Chondrocyte (in vitro differentiated cells): ENCODE measurements around the gene AP3S2. TPM values are rescaled to one million over a fixed set of nuclear protein-coding genes. Genes with fewer than 3 reads are reported as not detected.
"Not testable (repeated sequence)": the region's sequence is repeated elsewhere in the genome, so short reads cannot be mapped to it uniquely, and the experiment has no call there.

Experiments used
- DNase-seq: peaks from one replicate; pipeline ENCODE4 v3.0.0; 2021; ENCODE audit warnings: mixed read lengths, low spot score
- H3K27ac Mint-ChIP-seq: one replicate; pipeline ENCODE4 v1.8.0; 2021; ENCODE audit warnings: mild to moderate bottlenecking, moderate library complexity, mixed read lengths; ENCODE audit not compliant: unreplicated experiment
- H3K27me3 Mint-ChIP-seq: 2 replicates; pipeline ENCODE4 v1.8.0; 2021; ENCODE audit warnings: low read depth, mixed read lengths
- H3K36me3 Mint-ChIP-seq: 2 replicates; pipeline ENCODE4 v1.8.0; 2021; ENCODE audit warnings: low read depth, mixed read lengths
- H3K4me1 Mint-ChIP-seq: 2 replicates; pipeline ENCODE4 v1.8.0; 2021; ENCODE audit warnings: low read depth, mild to moderate bottlenecking, mixed read lengths
- H3K4me3 Mint-ChIP-seq: one replicate; pipeline ENCODE4 v1.8.0; 2021; ENCODE audit warnings: mild to moderate bottlenecking, moderate library complexity, mixed read lengths; ENCODE audit not compliant: unreplicated experiment
- H3K9me3 Mint-ChIP-seq: 2 replicates; pipeline ENCODE4 v1.8.0; 2021; ENCODE audit warnings: low read depth, mixed read lengths
- total RNA-seq: library from RNA; stranded (reverse); gene quantifications from 3 replicates; pipeline ENCODE4 v1.2.1, GENCODE V29; 2021
- TF ChIP-seq, protein P1 (sequence below): fragments of 200-600 bp; sonication (generic); IDR thresholded peaks from 2 replicates; pipeline ENCODE4 v1.5.0; 2021; ENCODE audit warnings: antibody characterized with exemption, mild to moderate bottlenecking, moderate library complexity

The AP3S2 gene
- total RNA-seq, 1 donor from 2014 or later: 24.4 TPM

DNA sequence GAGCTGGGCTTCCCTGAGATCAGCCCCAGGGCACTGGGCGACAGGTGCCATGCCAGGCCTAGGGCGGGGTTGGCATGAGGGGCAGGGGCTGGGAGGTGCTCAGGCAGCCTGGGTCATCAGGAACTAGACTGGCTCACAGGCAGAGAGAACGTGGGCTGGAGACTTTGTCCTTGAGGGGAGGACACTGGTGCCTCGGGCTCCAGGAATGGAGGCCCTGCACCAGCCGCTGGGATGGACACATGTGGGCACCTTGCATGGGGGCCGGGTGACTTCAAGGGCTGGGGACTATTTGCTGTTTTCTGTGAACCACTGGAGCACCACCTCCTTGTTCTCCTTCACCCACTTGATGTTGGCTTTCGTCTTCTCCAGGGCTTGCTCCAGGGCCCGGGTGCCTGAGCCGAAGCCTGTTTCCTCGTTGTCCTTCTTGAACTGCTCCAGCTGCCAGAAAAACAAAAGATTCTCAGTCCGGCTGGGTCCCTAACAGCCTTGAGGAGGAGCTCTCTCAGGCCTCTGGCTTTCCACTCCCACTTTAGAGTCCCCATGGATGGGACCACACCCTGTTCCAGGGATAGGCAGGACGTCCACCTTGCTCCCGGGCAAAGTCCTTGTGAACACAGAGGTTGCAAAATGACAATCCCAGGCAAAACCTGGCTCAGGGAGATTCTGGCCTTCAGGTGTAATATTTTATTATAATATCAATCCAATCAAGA, 108.6 kb downstream of the AP3S2 start:
- Mint-ChIP-seq H3K27ac (peak overlapping the region; percentile 57), H3K4me3 (no peak overlapping the region), H3K36me3 (peaks cover 13% of the 10 kb centered on the region), H3K4me1 (peaks cover 21% of the 10 kb centered on the region), H3K27me3 (no peaks in the 10 kb centered on the region), H3K9me3 (peaks cover 9% of the 10 kb centered on the region)
- TF ChIP-seq, protein P1, sequence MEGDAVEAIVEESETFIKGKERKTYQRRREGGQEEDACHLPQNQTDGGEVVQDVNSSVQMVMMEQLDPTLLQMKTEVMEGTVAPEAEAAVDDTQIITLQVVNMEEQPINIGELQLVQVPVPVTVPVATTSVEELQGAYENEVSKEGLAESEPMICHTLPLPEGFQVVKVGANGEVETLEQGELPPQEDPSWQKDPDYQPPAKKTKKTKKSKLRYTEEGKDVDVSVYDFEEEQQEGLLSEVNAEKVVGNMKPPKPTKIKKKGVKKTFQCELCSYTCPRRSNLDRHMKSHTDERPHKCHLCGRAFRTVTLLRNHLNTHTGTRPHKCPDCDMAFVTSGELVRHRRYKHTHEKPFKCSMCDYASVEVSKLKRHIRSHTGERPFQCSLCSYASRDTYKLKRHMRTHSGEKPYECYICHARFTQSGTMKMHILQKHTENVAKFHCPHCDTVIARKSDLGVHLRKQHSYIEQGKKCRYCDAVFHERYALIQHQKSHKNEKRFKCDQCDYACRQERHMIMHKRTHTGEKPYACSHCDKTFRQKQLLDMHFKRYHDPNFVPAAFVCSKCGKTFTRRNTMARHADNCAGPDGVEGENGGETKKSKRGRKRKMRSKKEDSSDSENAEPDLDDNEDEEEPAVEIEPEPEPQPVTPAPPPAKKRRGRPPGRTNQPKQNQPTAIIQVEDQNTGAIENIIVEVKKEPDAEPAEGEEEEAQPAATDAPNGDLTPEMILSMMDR: no peak
- peak; percentile 59 for DNase-seq

DNA sequence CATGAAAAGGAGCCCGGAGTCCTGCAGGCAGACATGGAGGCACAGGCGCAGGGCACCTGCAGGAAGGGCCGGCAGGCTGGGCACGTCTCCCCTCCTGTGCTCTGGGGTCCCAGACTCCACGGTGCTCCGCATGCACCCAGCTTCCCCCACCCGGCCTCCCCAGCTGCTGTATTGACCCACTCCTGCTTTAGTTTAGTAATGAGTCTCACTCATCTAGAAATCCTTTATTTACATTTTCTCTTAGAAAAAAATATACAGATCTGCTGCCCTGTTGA, 109.2 kb downstream of the AP3S2 start:
- peaks cover 11% of the 10 kb centered on the region for H3K36me3 Mint-ChIP-seq
- DNase-seq: peak; percentile 68
- no peak overlapping the region for H3K27ac Mint-ChIP-seq
- H3K27me3 Mint-ChIP-seq: no peaks in the 10 kb centered on the region
- peaks cover 21% of the 10 kb centered on the region for H3K4me1 Mint-ChIP-seq
- no peak overlapping the region for H3K4me3 Mint-ChIP-seq
- H3K9me3 Mint-ChIP-seq: peaks cover 9% of the 10 kb centered on the region
- TF ChIP-seq, protein P1: no peak

DNA sequence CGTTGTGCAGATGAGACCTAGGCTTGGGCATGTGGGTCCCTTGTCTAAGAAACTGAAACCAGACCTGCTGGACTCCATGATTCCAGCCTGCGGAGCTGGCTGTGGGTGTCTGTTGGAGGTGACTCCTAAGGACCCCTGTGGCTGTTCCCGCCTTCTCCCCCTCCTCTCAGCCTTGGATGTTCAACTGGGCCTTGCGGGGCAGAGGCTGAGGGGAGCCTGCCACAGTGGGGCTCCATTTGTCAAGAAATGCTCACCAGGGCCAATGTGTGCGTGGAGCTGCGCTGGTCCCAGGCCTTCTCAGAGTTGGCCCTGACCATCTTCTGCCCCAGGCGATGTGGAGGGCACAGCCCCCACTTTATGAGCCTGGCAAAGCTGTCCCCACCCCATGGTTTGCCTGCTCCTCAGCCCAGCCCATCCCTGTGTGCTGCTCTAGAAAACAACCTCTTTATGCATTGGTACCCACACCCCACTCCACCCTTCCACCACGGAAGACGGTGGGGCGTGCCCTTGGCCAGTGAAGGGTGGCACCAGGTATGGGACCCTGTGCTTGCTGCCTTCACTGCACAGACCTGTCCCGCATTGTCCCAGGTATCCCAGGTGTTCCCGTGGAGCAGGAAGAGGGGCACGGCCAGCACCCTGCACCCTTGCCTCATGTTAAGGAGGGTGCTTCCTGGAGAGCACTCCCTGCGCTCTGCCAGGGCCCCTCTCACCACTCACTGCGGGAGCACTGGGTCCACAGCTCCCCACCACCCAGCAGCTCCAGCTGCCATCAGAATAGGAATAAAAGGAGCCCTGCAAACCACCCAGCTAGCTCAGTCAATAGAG, 109.7 kb downstream of the AP3S2 start:
- no peak overlapping the region for H3K27ac Mint-ChIP-seq
- H3K4me3 Mint-ChIP-seq: no peak overlapping the region

GRCh38 chr15:89783111-89783860, 110.5 kb downstream of the AP3S2 start:
- Mint-ChIP-seq H3K9me3 (peaks cover 8% of the 10 kb centered on the region), H3K4me3 (no peak overlapping the region), H3K36me3 (peaks cover 10% of the 10 kb centered on the region), H3K27ac (peak overlapping the region; percentile 27), H3K4me1 (peaks cover 21% of the 10 kb centered on the region), H3K27me3 (no peaks in the 10 kb centered on the region)
- DNase-seq: peak; percentile 74
- TF ChIP-seq, protein P1: no peak

More for the DNA sequence above, 109.7 kb downstream of the AP3S2 start:
- Mint-ChIP-seq H3K4me1 (peaks cover 21% of the 10 kb centered on the region), H3K27me3 (no peaks in the 10 kb centered on the region), H3K9me3 (peaks cover 9% of the 10 kb centered on the region), H3K36me3 (peaks cover 11% of the 10 kb centered on the region)
- TF ChIP-seq, protein P1: no peak
- peak; percentile 72 for DNase-seq

DNA sequence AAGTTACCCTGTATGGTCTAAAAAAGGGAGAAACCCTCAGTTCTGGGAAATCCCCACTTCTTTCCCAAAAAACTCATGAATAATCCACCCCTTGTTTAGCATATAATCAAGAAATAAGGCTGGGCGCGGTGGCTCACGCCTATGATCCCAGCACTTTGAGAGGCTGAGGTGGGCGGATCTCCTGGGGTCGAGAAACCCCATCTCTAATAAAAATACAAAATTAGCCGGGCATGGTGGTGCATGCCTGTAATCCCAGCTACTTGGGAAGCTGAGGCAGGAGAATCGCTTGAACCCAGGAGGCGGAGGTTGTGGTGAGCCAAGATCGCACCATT, 111.2 kb downstream of the AP3S2 start:
- not testable (repeated sequence) for H3K9me3 Mint-ChIP-seq, H3K27me3 Mint-ChIP-seq, H3K36me3 Mint-ChIP-seq, H3K27ac Mint-ChIP-seq, H3K4me3 Mint-ChIP-seq
- peak; percentile 7 for DNase-seq
- H3K4me1 Mint-ChIP-seq: peaks cover 21% of the 10 kb centered on the region
